Astrocyte (in vitro differentiated cells and primary cell): ENCODE results near the gene AOAH. TPM values are rescaled to one million over a fixed set of nuclear protein-coding genes. Genes with fewer than 3 reads are reported as not detected.

Source experiments
- DNase-seq: peaks from one replicate; pipeline ENCODE4 v3.0.0-alpha.2; 2010; ENCODE audit warnings: low read depth
- FAIRE-seq: peaks from 2 replicates; lab custom pipeline; 2011; peaks lifted over from hg19 to GRCh38; lab: Jason Lieb, UNC
- H2AFZ ChIP-seq: 2 replicates; pipeline ENCODE4 v1.6.0; 2012; ENCODE audit warnings: low read depth, low read length, inconsistent platforms
- H3K27ac ChIP-seq: 2 replicates; pipeline ENCODE4 v1.5.1; 2011; ENCODE audit warnings: low read depth, low read length, inconsistent platforms
- H3K27me3 ChIP-seq: 2 replicates; pipeline ENCODE4 v1.6.0; 2011; ENCODE audit warnings: low read length, inconsistent platforms; ENCODE audit not compliant: insufficient read depth
- H3K36me3 ChIP-seq: 2 replicates; pipeline ENCODE4 v1.5.1; 2011; ENCODE audit warnings: low read length, inconsistent platforms; ENCODE audit not compliant: insufficient read depth
- H3K4me1 ChIP-seq: 2 replicates; pipeline ENCODE4 v1.5.1; 2011; ENCODE audit warnings: low read length, inconsistent platforms; ENCODE audit not compliant: insufficient read depth
- H3K4me2 ChIP-seq: 2 replicates; pipeline ENCODE4 v1.6.0; 2012; ENCODE audit warnings: low read length, inconsistent platforms
- H3K4me3 ChIP-seq: 2 replicates; pipeline ENCODE4 v1.5.1; 2011; ENCODE audit warnings: low read depth, mild to moderate bottlenecking, low read length, inconsistent platforms; ENCODE audit not compliant: insufficient read depth
- H3K79me2 ChIP-seq: 2 replicates; pipeline ENCODE4 v1.6.0; 2012; ENCODE audit warnings: mild to moderate bottlenecking, low read length, inconsistent platforms; ENCODE audit not compliant: insufficient read depth
- H3K9ac ChIP-seq: 2 replicates; pipeline ENCODE4 v1.6.0; 2012; ENCODE audit warnings: mild to moderate bottlenecking, low read length, inconsistent platforms
- H3K9me3 ChIP-seq: 2 replicates; pipeline ENCODE4 v1.5.1; 2012; ENCODE audit warnings: low read depth, mild to moderate bottlenecking, low read length, inconsistent platforms; ENCODE audit not compliant: insufficient read depth
- H4K20me1 ChIP-seq: 2 replicates; pipeline ENCODE4 v1.6.0; 2012; ENCODE audit warnings: low read length, inconsistent platforms; ENCODE audit not compliant: insufficient read depth
- H3K27ac Mint-ChIP-seq: one replicate; pipeline ENCODE4 v1.8.0; 2021; ENCODE audit warnings: mild to moderate bottlenecking, mixed read lengths; ENCODE audit not compliant: unreplicated experiment
- H3K27me3 Mint-ChIP-seq: one replicate; pipeline ENCODE4 v1.8.0; 2021; ENCODE audit warnings: low read depth, mixed read lengths; ENCODE audit not compliant: unreplicated experiment
- H3K36me3 Mint-ChIP-seq: one replicate; pipeline ENCODE4 v1.8.0; 2021; ENCODE audit warnings: low read depth, mixed read lengths; ENCODE audit not compliant: unreplicated experiment
- H3K4me1 Mint-ChIP-seq: one replicate; pipeline ENCODE4 v1.8.0; 2021; ENCODE audit warnings: low read depth, mixed read lengths; ENCODE audit not compliant: unreplicated experiment
- H3K4me3 Mint-ChIP-seq: one replicate; pipeline ENCODE4 v1.8.0; 2021; ENCODE audit warnings: mild to moderate bottlenecking, moderate library complexity, mixed read lengths; ENCODE audit not compliant: unreplicated experiment
- H3K9me3 Mint-ChIP-seq: one replicate; pipeline ENCODE4 v1.8.0; 2021; ENCODE audit warnings: mild to moderate bottlenecking, mixed read lengths; ENCODE audit not compliant: unreplicated experiment
- EZH2 ChIP-seq: IDR thresholded peaks from 2 replicates; pipeline ENCODE4 v1.6.1; 2012; ENCODE audit warnings: mild to moderate bottlenecking, low read length, inconsistent platforms; ENCODE audit not compliant: insufficient read depth
- total RNA-seq: library from RNA; stranded (reverse); gene quantifications from 2 replicates; pipeline ENCODE4 v1.2.1, GENCODE V29; 2021
- TF ChIP-seq, protein P1 (sequence below): IDR thresholded peaks from 2 replicates; pipeline ENCODE4 v1.5.1; 2011; ENCODE audit warnings: low read depth, mild to moderate bottlenecking, inconsistent platforms, low read length, moderate library complexity; ENCODE audit not compliant: insufficient read depth

The AOAH gene
- total RNA-seq, 1 donor from 2014 or later = not detected

GRCh38 chr7:36521911-36522310 lies 202.4 kb downstream of the AOAH start:
- Histone ChIP-seq H3K27ac (no peak overlapping the region), H3K27me3 (no peaks in the 10 kb centered on the region), H3K9ac (no peak overlapping the region), H3K9me3 (no peaks in the 10 kb centered on the region), H2AFZ (no peak overlapping the region), H3K4me2 (no peak overlapping the region), H3K4me3 (no peak overlapping the region), H3K36me3 (no peaks in the 10 kb centered on the region), H3K79me2 (no peaks in the 10 kb centered on the region), H3K4me1 (peaks cover 6% of the 10 kb centered on the region), H4K20me1 (no peaks in the 10 kb centered on the region)
- DNase-seq (no peak), FAIRE-seq (no peak)
- H3K9me3 Mint-ChIP-seq = no peaks in the 10 kb centered on the region
- H3K27ac Mint-ChIP-seq = no peak overlapping the region
- TF ChIP-seq, protein P1, sequence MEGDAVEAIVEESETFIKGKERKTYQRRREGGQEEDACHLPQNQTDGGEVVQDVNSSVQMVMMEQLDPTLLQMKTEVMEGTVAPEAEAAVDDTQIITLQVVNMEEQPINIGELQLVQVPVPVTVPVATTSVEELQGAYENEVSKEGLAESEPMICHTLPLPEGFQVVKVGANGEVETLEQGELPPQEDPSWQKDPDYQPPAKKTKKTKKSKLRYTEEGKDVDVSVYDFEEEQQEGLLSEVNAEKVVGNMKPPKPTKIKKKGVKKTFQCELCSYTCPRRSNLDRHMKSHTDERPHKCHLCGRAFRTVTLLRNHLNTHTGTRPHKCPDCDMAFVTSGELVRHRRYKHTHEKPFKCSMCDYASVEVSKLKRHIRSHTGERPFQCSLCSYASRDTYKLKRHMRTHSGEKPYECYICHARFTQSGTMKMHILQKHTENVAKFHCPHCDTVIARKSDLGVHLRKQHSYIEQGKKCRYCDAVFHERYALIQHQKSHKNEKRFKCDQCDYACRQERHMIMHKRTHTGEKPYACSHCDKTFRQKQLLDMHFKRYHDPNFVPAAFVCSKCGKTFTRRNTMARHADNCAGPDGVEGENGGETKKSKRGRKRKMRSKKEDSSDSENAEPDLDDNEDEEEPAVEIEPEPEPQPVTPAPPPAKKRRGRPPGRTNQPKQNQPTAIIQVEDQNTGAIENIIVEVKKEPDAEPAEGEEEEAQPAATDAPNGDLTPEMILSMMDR = no peak
- no peak for TF ChIP-seq EZH2
- peaks cover 25% of the 10 kb centered on the region for H3K4me1 Mint-ChIP-seq
- H3K36me3 Mint-ChIP-seq = no peaks in the 10 kb centered on the region
- H3K27me3 Mint-ChIP-seq = no peaks in the 10 kb centered on the region
- H3K4me3 Mint-ChIP-seq = no peak overlapping the region

GRCh38 chr7:36521133-36521532 lies 203.2 kb downstream of the AOAH start:
- FAIRE-seq = no peak
- no peaks in the 10 kb centered on the region for H3K9me3 Mint-ChIP-seq
- H2AFZ ChIP-seq = no peak overlapping the region
- H3K27ac ChIP-seq = no peak overlapping the region
- H4K20me1 ChIP-seq = no peaks in the 10 kb centered on the region
- DNase-seq = no peak
- H3K27ac Mint-ChIP-seq = no peak overlapping the region
- no peak overlapping the region for H3K4me3 Mint-ChIP-seq
- TF ChIP-seq, protein P1 = no peak
- no peak for TF ChIP-seq EZH2
- H3K4me3 ChIP-seq = no peak overlapping the region
- no peaks in the 10 kb centered on the region for H3K27me3 Mint-ChIP-seq
- H3K36me3 Mint-ChIP-seq = no peaks in the 10 kb centered on the region
- H3K79me2 ChIP-seq = no peaks in the 10 kb centered on the region
- no peaks in the 10 kb centered on the region for H3K27me3 ChIP-seq
- no peaks in the 10 kb centered on the region for H3K4me1 ChIP-seq
- no peak overlapping the region for H3K9ac ChIP-seq
- H3K9me3 ChIP-seq = no peaks in the 10 kb centered on the region
- no peaks in the 10 kb centered on the region for H3K36me3 ChIP-seq
- no peak overlapping the region for H3K4me2 ChIP-seq
- peaks cover 17% of the 10 kb centered on the region for H3K4me1 Mint-ChIP-seq

DNA sequence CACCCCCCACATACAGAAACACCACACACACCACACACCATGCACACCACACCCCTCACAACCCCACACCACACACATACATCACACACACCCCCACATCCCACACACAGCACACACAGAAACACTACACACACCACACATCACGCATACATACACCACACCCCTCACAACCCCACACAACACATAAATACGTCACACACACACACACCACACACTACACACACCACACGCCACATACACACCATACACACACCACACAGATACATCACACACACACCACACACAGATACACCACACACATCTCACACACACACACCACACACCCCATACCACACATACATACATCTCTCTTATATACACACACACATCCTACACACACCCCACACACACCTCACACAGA lies 208.4 kb downstream of the AOAH start:
- Histone ChIP-seq H3K36me3 (no peaks in the 10 kb centered on the region), H3K79me2 (no peaks in the 10 kb centered on the region), H3K9ac (peak overlapping the region; percentile 14), H3K27me3 (no peaks in the 10 kb centered on the region), H3K9me3 (no peaks in the 10 kb centered on the region), H2AFZ (no peak overlapping the region), H3K4me2 (no peak overlapping the region), H3K4me1 (no peaks in the 10 kb centered on the region), H3K27ac (no peak overlapping the region), H3K4me3 (no peak overlapping the region), H4K20me1 (no peaks in the 10 kb centered on the region)
- no peak overlapping the region for H3K27ac Mint-ChIP-seq
- peaks cover 2% of the 10 kb centered on the region for H3K36me3 Mint-ChIP-seq
- no peaks in the 10 kb centered on the region for H3K27me3 Mint-ChIP-seq
- no peaks in the 10 kb centered on the region for H3K9me3 Mint-ChIP-seq
- H3K4me1 Mint-ChIP-seq = no peaks in the 10 kb centered on the region
- no peak for FAIRE-seq
- TF ChIP-seq EZH2 = no peak
- TF ChIP-seq, protein P1 = no peak
- H3K4me3 Mint-ChIP-seq = no peak overlapping the region
- no peak for DNase-seq
